GM18519 (cell line): ENCODE measurements around the gene RNU5B-1.

Experiments used
- ATAC-seq: cut with Tn5 transposase; IDR thresholded peaks from one replicate; pipeline ENCODE4 v1.9.1; 2021; ENCODE audit warnings: mild to moderate bottlenecking, moderate library complexity; ENCODE audit not compliant: unreplicated experiment, low FRiP score

RNU5B-1 gene

GRCh38 chr15:65287520-65287855 lies 17.0 kb upstream of the RNU5B-1 start:
- ATAC-seq: no peak

GRCh38 chr15:65289261-65289854 lies 15.1 kb upstream of the RNU5B-1 start:
- ATAC-seq: no peak

- ATAC-seq: no peak
Measured at GRCh38 chr15:65290228-65290627, 14.2 kb upstream of the RNU5B-1 start.

- no peak for ATAC-seq
Measured at GRCh38 chr15:65292938-65293518, 11.4 kb upstream of the RNU5B-1 start.

- ATAC-seq: no peak
Measured at GRCh38 chr15:65298731-65299130, 5.7 kb upstream of the RNU5B-1 start.

- ATAC-seq: no peak
Measured at GRCh38 chr15:65300924-65301441, 3.5 kb upstream of the RNU5B-1 start.

GRCh38 chr15:65302061-65302460 lies 2.4 kb upstream of the RNU5B-1 start:
- ATAC-seq: no peak

- ATAC-seq: peak; percentile 1
Measured at GRCh38 chr15:65303687-65304380, 643 bp upstream of the RNU5B-1 start.

- no peak for ATAC-seq
Measured at GRCh38 chr15:65305150-65305758, 777 bp downstream of the RNU5B-1 start.

- ATAC-seq: no peak
Measured at GRCh38 chr15:65305776-65306175, 1.3 kb downstream of the RNU5B-1 start.

GRCh38 chr15:65306551-65306950 lies 2.1 kb downstream of the RNU5B-1 start:
- no peak for ATAC-seq

- no peak for ATAC-seq
Measured at GRCh38 chr15:65307978-65308377, 3.5 kb downstream of the RNU5B-1 start.

GRCh38 chr15:65309882-65310418 lies 5.5 kb downstream of the RNU5B-1 start:
- no peak for ATAC-seq

GRCh38 chr15:65310431-65311137 lies 6.1 kb downstream of the RNU5B-1 start:
- no peak for ATAC-seq

- no peak for ATAC-seq
Measured at GRCh38 chr15:65311760-65312159, 7.3 kb downstream of the RNU5B-1 start.

GRCh38 chr15:65312400-65312916 lies 8.0 kb downstream of the RNU5B-1 start:
- no peak for ATAC-seq

- no peak for ATAC-seq
Measured at GRCh38 chr15:65318870-65319356, 14.4 kb downstream of the RNU5B-1 start.

- ATAC-seq: no peak
Measured at GRCh38 chr15:65323071-65323511, 18.6 kb downstream of the RNU5B-1 start.

GRCh38 chr15:65326117-65326526 lies 21.6 kb downstream of the RNU5B-1 start:
- ATAC-seq: no peak

- no peak for ATAC-seq
Measured at GRCh38 chr15:65326818-65327217, 22.3 kb downstream of the RNU5B-1 start.
